Vagina (tissue), 2 donors: ENCODE measurements around the gene NGRN. TPM values are rescaled to one million over a fixed set of nuclear protein-coding genes. Genes with fewer than 3 reads are reported as not detected.

Experiments used
- DNase-seq, 2 donors: peaks; one replicate each; pipeline ENCODE4 v3.0.0-alpha.2; 2017; ENCODE audit errors: extremely low spot score in 2 of 2
- H3K27ac ChIP-seq: fragments of 200-600 bp; sonication (generic); one replicate; pipeline ENCODE4 v1.5.1; 2019
- H3K27me3 ChIP-seq: fragments of 200-600 bp; sonication (generic); one replicate; pipeline ENCODE4 v1.5.1; 2019
- H3K36me3 ChIP-seq, 2 donors: fragments of 200-600 bp; sonication (generic); one replicate each; pipeline ENCODE4 v1.5.1; 2017 to 2019
- H3K4me1 ChIP-seq: fragments of 200-600 bp; sonication (generic); one replicate; pipeline ENCODE4 v1.5.1; 2019
- H3K4me3 ChIP-seq, 2 donors: fragments of 200-600 bp; sonication (generic); 1 replicate in 1 of 2; 2 replicates in 1 of 2; pipeline ENCODE4 v1.5.1; 2016 to 2019
- H3K9me3 ChIP-seq: fragments of 200-600 bp; sonication (generic); one replicate; pipeline ENCODE4 v1.5.1; 2019
- POLR2A ChIP-seq, 2 donors: fragments of 450-650 bp; IDR thresholded peaks; one replicate each; pipeline ENCODE4 v1.6.1; 2017; ENCODE audit warnings: antibody characterized with exemption in 2 of 2, mild to moderate bottlenecking in 2 of 2, moderate library complexity in 2 of 2
- POLR2AphosphoS5 ChIP-seq, 2 donors: sonication (generic); formaldehyde crosslinking; IDR thresholded peaks; one replicate each; pipeline ENCODE4 v1.9.0; 2017; ENCODE audit warnings: antibody characterized with exemption in 2 of 2, mild to moderate bottlenecking in 2 of 2, low read depth in 1 of 2; ENCODE audit not compliant: insufficient read depth in 1 of 2
- intact Hi-C: fragments of 100-400 bp; cut with DNase I; formaldehyde crosslinking; loops from one replicate; pipeline ENCODE4 v1.15.1; 2023
- total RNA-seq: library from RNA; depleted of rRNA; stranded (reverse); fragments of >200 nt; gene quantifications from one replicate; pipeline ENCODE4 v1.2.3, GENCODE V29; 2016
- TF ChIP-seq, protein P1 (sequence below), 3 experiments: fragments of 450-650 bp in 2 of 3; fragments of 200-600 bp in 1 of 3; sonication (generic) in 1 of 3; IDR thresholded peaks; one replicate each; pipeline ENCODE4 v1.5.1; 2017 to 2019; ENCODE audit warnings: antibody characterized with exemption in 3 of 3, mild to moderate bottlenecking in 2 of 3, moderate library complexity in 2 of 3

The NGRN gene
- total RNA-seq, 1 donor from 2014 or later = 59.2 TPM

DNA sequence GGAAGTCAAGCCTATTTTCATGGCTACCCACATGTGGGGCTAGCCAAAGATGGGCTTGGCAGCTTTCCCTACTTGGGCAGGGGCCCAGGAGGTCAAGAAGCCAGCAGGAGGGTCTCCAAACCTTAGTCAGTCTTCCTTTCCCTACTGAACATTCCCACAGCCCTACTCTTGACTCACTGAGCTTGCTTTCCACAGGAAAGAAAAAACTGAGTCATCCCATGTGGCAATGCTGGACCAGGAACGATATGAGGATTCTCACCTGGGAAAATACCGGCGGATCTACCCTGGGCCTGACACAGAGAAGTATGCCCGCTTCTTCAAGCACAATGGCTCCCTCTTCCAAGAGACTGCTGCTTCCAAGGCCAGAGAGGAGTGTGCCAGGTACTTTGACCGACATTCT, 3.7 kb upstream of the NGRN start:
- no peak overlapping the region for H3K4me3 ChIP-seq
- intact Hi-C loops = no loop called here
- DNase-seq = no peak
- no peaks in the 10 kb centered on the region for H3K9me3 ChIP-seq
- H3K27me3 ChIP-seq = no peaks in the 10 kb centered on the region
- H3K4me1 ChIP-seq = peaks cover 18% of the 10 kb centered on the region
- H3K36me3 ChIP-seq = no peaks in the 10 kb centered on the region
- H3K27ac ChIP-seq = no peak overlapping the region
- TF ChIP-seq, protein P1, sequence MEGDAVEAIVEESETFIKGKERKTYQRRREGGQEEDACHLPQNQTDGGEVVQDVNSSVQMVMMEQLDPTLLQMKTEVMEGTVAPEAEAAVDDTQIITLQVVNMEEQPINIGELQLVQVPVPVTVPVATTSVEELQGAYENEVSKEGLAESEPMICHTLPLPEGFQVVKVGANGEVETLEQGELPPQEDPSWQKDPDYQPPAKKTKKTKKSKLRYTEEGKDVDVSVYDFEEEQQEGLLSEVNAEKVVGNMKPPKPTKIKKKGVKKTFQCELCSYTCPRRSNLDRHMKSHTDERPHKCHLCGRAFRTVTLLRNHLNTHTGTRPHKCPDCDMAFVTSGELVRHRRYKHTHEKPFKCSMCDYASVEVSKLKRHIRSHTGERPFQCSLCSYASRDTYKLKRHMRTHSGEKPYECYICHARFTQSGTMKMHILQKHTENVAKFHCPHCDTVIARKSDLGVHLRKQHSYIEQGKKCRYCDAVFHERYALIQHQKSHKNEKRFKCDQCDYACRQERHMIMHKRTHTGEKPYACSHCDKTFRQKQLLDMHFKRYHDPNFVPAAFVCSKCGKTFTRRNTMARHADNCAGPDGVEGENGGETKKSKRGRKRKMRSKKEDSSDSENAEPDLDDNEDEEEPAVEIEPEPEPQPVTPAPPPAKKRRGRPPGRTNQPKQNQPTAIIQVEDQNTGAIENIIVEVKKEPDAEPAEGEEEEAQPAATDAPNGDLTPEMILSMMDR (IDR thresholded peaks at IDR 0.05) = no peak
- no peak for TF ChIP-seq POLR2A (IDR thresholded peaks at IDR 0.05)
- no peak for TF ChIP-seq POLR2AphosphoS5 (IDR thresholded peaks at IDR 0.05; ENCODE audit: insufficient read depth in 1 of 2, low read depth in 1 of 2)

- Histone ChIP-seq H3K9me3 (no peaks in the 10 kb centered on the region), H3K27ac (no peak overlapping the region), H3K4me1 (peaks cover 24% of the 10 kb centered on the region), H3K36me3 (no peaks in the 10 kb centered on the region), H3K27me3 (no peaks in the 10 kb centered on the region), H3K4me3 (no peak overlapping the region)
- TF ChIP-seq, protein P1 (IDR thresholded peaks at IDR 0.05) = no peak
- no peak for TF ChIP-seq POLR2AphosphoS5 (IDR thresholded peaks at IDR 0.05; ENCODE audit: insufficient read depth in 1 of 2, low read depth in 1 of 2)
- no peak for TF ChIP-seq POLR2A (IDR thresholded peaks at IDR 0.05)
- intact Hi-C loops = no loop called here
- DNase-seq = no peak
These were observed 3.0 kb upstream of the NGRN start for GRCh38 chr15:90262426-90262825.

DNA sequence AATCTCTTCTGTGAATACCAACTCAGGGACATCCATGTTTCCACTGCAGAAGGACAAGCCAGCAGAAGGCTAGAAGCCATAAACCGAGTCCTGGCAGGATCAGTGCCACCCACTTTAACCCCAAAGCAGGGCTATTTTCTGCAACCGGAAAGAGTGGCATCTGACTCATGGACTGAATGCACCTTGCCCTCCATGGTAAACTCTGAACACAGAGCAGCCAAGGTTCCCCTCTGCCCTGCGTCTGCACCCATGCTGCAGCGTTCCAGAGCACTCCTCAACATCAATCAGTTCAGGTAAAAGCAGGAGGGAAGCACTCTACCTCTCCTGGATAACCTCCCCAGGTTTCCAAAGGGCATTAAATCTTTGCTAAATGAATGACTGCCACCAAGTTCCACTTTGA, 801 bp upstream of the NGRN start:
- intact Hi-C loops = no loop called here
- no peak for DNase-seq
- Histone ChIP-seq H3K4me3 (peak overlapping the region; percentile 71 to 84), H3K36me3 (peaks cover 0 to 6% of the 10 kb centered on the region in 2 donors), H3K27ac (peak overlapping the region; percentile 96), H3K27me3 (no peaks in the 10 kb centered on the region), H3K4me1 (peaks cover 46% of the 10 kb centered on the region), H3K9me3 (no peaks in the 10 kb centered on the region)
- no peak for TF ChIP-seq POLR2AphosphoS5 (IDR thresholded peaks at IDR 0.05; ENCODE audit: insufficient read depth in 1 of 2, low read depth in 1 of 2)
- no peak for TF ChIP-seq POLR2A (IDR thresholded peaks at IDR 0.05)
- TF ChIP-seq, protein P1 (IDR thresholded peaks at IDR 0.05) = no peak

GRCh38 chr15:90266061-90266431, 574 bp downstream of the NGRN start:
- no peak for DNase-seq
- H3K27ac ChIP-seq = peak overlapping the region; percentile 96
- H3K4me1 ChIP-seq = peaks cover 55% of the 10 kb centered on the region
- peak overlapping the region; percentile 71 to 84 for H3K4me3 ChIP-seq
- H3K27me3 ChIP-seq = no peaks in the 10 kb centered on the region
- no peak for TF ChIP-seq POLR2AphosphoS5 (IDR thresholded peaks at IDR 0.05; ENCODE audit: insufficient read depth in 1 of 2, low read depth in 1 of 2)
- TF ChIP-seq, protein P1 (IDR thresholded peaks at IDR 0.05) = no peak
- no peak for TF ChIP-seq POLR2A (IDR thresholded peaks at IDR 0.05)
- intact Hi-C loops = no loop called here
- no peaks in the 10 kb centered on the region for H3K9me3 ChIP-seq
- H3K36me3 ChIP-seq = peaks cover 0 to 15% of the 10 kb centered on the region in 2 donors

DNA sequence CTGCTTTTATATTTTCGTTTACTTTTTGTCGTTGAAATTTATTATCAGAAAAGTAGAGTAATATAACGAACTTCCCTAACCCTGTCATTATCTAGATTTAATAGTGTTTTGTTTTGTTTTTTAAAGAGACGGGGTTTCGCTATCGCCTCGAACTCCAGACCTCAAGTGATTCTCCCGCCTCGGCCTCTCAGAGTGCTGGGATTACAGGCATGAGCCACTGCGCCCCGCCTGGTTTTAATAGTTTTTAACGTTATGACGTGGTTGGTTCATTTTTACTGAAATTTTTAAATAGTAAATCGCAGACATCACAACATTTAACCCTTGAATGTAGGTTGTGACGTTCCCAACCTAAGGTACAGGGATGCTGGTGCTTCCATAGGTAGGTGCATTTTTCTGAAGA, 1.0 kb downstream of the NGRN start:
- H3K4me3 ChIP-seq = peak overlapping the region; percentile 71 to 84
- peaks cover 59% of the 10 kb centered on the region for H3K4me1 ChIP-seq
- no peak for TF ChIP-seq POLR2AphosphoS5 (IDR thresholded peaks at IDR 0.05; ENCODE audit: insufficient read depth in 1 of 2, low read depth in 1 of 2)
- no peak for TF ChIP-seq POLR2A (IDR thresholded peaks at IDR 0.05)
- TF ChIP-seq, protein P1 (IDR thresholded peaks at IDR 0.05) = no peak
- peak overlapping the region; percentile 96 for H3K27ac ChIP-seq
- no peaks in the 10 kb centered on the region for H3K27me3 ChIP-seq
- H3K36me3 ChIP-seq = peaks cover 0 to 19% of the 10 kb centered on the region in 2 donors
- intact Hi-C loops = no loop called here
- DNase-seq = no peak
- no peaks in the 10 kb centered on the region for H3K9me3 ChIP-seq
